ENCODE data around the gene MISP3.

DNA sequence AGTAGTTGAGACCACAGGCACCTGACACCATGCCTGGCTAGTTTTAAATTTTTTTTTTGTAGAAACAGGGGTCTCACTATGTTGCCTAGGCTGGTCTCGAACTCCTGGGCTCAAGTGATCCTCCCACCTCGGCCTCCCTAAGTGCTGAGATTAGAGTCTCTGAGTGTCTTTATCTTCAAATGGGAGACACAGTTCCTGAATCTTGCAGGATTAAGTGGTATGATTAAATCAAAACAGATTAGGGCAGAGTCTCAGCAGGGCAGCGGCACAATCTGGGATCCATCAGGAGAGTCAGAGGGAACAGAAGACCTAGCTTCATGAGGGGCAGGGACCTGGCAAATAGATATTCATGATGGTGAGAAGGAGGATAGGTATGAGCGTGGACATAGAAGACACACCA, 43.7 kb upstream of the MISP3 start:
- TF ChIP-seq ZFP36 (IDR thresholded peaks at IDR 0.05; ENCODE audit: borderline replicate concordance, partially characterized antibody) (no peak), RAD21 (conservative IDR thresholded peaks at IDR 0.05 in 1 of 2, IDR thresholded peaks at IDR 0.05 in 1 of 2) (no peak), HOXA7 (CRISPR knock-in tag; IDR thresholded peaks at IDR 0.05) (no peak)
